ES-I3 (cell line): Measurements from ENCODE around the gene TAF1A.
A peak's percentile ranks its signal among the peaks of the same experiment; 100 is the strongest.
"Not testable (repeated sequence)": the region's sequence is repeated elsewhere in the genome, so short reads cannot be mapped to it uniquely, and the experiment has no call there.

Experiments used
- H3K36me3 ChIP-seq: 2 replicates; pipeline ENCODE4 v1.6.1; 2013; ENCODE audit warnings: mild to moderate bottlenecking, low read length, control low read depth, moderate library complexity; ENCODE audit not compliant: insufficient read depth
- H3K4me1 ChIP-seq: 2 replicates; pipeline ENCODE4 v1.6.1; 2013; ENCODE audit warnings: mild to moderate bottlenecking, control low read depth, low read length; ENCODE audit not compliant: insufficient read depth
- H3K9ac ChIP-seq: 2 replicates; pipeline ENCODE4 v1.6.1; 2013; ENCODE audit warnings: low read depth, mild to moderate bottlenecking, low read length, moderate library complexity
- H3K9me3 ChIP-seq: 2 replicates; pipeline ENCODE4 v1.6.1; 2013; ENCODE audit warnings: mild to moderate bottlenecking, low read length, moderate library complexity; ENCODE audit not compliant: control insufficient read depth, insufficient read depth

TAF1A gene

GRCh38 chr1:222617367-222617951 is 27.7 kb upstream of the TAF1A start:
- H3K9me3 ChIP-seq = no peaks in the 10 kb centered on the region
- H3K4me1 ChIP-seq = no peaks in the 10 kb centered on the region
- peak overlapping the region; percentile 56 for H3K9ac ChIP-seq
- H3K36me3 ChIP-seq = no peaks in the 10 kb centered on the region; the same call in 1 of the 2 replicates

GRCh38 chr1:222616525-222616924 is 26.8 kb upstream of the TAF1A start:
- Histone ChIP-seq H3K9me3 (no peaks in the 10 kb centered on the region), H3K36me3 (no peaks in the 10 kb centered on the region; the same call in 1 of the 2 replicates), H3K9ac (peak overlapping the region; percentile 56; the same call in 1 of the 2 replicates)

GRCh38 chr1:222613627-222614026 is 23.9 kb upstream of the TAF1A start:
- H3K36me3 ChIP-seq = no peaks in the 10 kb centered on the region
- no peaks in the 10 kb centered on the region for H3K4me1 ChIP-seq

More at GRCh38 chr1:222616525-222616924, 26.8 kb upstream of the TAF1A start:
- no peaks in the 10 kb centered on the region for H3K4me1 ChIP-seq

GRCh38 chr1:222610728-222611127 is 21.0 kb upstream of the TAF1A start:
- Histone ChIP-seq H3K36me3 (no peaks in the 10 kb centered on the region), H3K4me1 (no peaks in the 10 kb centered on the region), H3K9me3 (no peaks in the 10 kb centered on the region), H3K9ac (no peak overlapping the region)

More at GRCh38 chr1:222613627-222614026, 23.9 kb upstream of the TAF1A start:
- Histone ChIP-seq H3K9me3 (no peaks in the 10 kb centered on the region), H3K9ac (no peak overlapping the region)

- not testable (repeated sequence) for H3K4me1 ChIP-seq, H3K36me3 ChIP-seq, H3K9ac ChIP-seq, H3K9me3 ChIP-seq
These were observed 19.4 kb upstream of the TAF1A start for GRCh38 chr1:222609111-222609510.

- H3K9ac ChIP-seq = no peak overlapping the region
- no peaks in the 10 kb centered on the region for H3K36me3 ChIP-seq
- no peaks in the 10 kb centered on the region for H3K4me1 ChIP-seq
- H3K9me3 ChIP-seq = no peaks in the 10 kb centered on the region
These were observed 17.0 kb upstream of the TAF1A start for GRCh38 chr1:222606757-222607156.

GRCh38 chr1:222601257-222601656 is 11.5 kb upstream of the TAF1A start:
- no peaks in the 10 kb centered on the region for H3K36me3 ChIP-seq
- H3K9ac ChIP-seq = no peak overlapping the region

GRCh38 chr1:222600281-222600680 is 10.5 kb upstream of the TAF1A start:
- no peak overlapping the region for H3K9ac ChIP-seq
- no peaks in the 10 kb centered on the region for H3K4me1 ChIP-seq
- no peaks in the 10 kb centered on the region for H3K9me3 ChIP-seq
- no peaks in the 10 kb centered on the region for H3K36me3 ChIP-seq

More at GRCh38 chr1:222601257-222601656, 11.5 kb upstream of the TAF1A start:
- H3K9me3 ChIP-seq = no peaks in the 10 kb centered on the region
- H3K4me1 ChIP-seq = no peaks in the 10 kb centered on the region

- Histone ChIP-seq H3K9me3 (no peaks in the 10 kb centered on the region; the same call in 1 of the 2 replicates), H3K36me3 (no peaks in the 10 kb centered on the region), H3K4me1 (no peaks in the 10 kb centered on the region), H3K9ac (no peak overlapping the region)
These were observed 7.0 kb upstream of the TAF1A start for GRCh38 chr1:222596696-222597095.

GRCh38 chr1:222594789-222595188 is 5.1 kb upstream of the TAF1A start:
- Histone ChIP-seq H3K9ac (no peak overlapping the region), H3K36me3 (no peaks in the 10 kb centered on the region), H3K4me1 (no peaks in the 10 kb centered on the region), H3K9me3 (no peaks in the 10 kb centered on the region; the same call in 1 of the 2 replicates)

- Histone ChIP-seq H3K4me1 (peaks cover 5% of the 10 kb centered on the region; the same call in 1 of the 2 replicates), H3K36me3 (no peaks in the 10 kb centered on the region), H3K9me3 (no peaks in the 10 kb centered on the region; the same call in 1 of the 2 replicates), H3K9ac (no peak overlapping the region)
These were observed 2.4 kb upstream of the TAF1A start for GRCh38 chr1:222592171-222592570.

- Histone ChIP-seq H3K4me1 (peaks cover 5% of the 10 kb centered on the region; the same call in 1 of the 2 replicates), H3K9me3 (no peaks in the 10 kb centered on the region), H3K36me3 (no peaks in the 10 kb centered on the region), H3K9ac (no peak overlapping the region)
These were observed 1.6 kb downstream of the TAF1A start for GRCh38 chr1:222588135-222588534.

GRCh38 chr1:222586842-222587241 is 2.9 kb downstream of the TAF1A start:
- no peaks in the 10 kb centered on the region for H3K36me3 ChIP-seq
- H3K4me1 ChIP-seq = peaks cover 10% of the 10 kb centered on the region; the same call in 1 of the 2 replicates
- H3K9me3 ChIP-seq = no peaks in the 10 kb centered on the region
- H3K9ac ChIP-seq = no peak overlapping the region

- peaks cover 5% of the 10 kb centered on the region; the same call in 1 of the 2 replicates for H3K4me1 ChIP-seq
- H3K36me3 ChIP-seq = no peaks in the 10 kb centered on the region
- H3K9me3 ChIP-seq = no peaks in the 10 kb centered on the region
- no peak overlapping the region for H3K9ac ChIP-seq
These were observed 6.7 kb downstream of the TAF1A start for GRCh38 chr1:222583079-222583478.

- H3K4me1 ChIP-seq = 0 out of 2 replicates have a peak, but pooled peaks cover 5% of the 10 kb centered on the region
- H3K9ac ChIP-seq = no peak overlapping the region
- no peaks in the 10 kb centered on the region for H3K9me3 ChIP-seq
- H3K36me3 ChIP-seq = no peaks in the 10 kb centered on the region
These were observed 7.5 kb downstream of the TAF1A start for GRCh38 chr1:222582099-222582774.
